WTC11 (cell line): ENCODE results near the gene SYTL2.

ENCODE experiments used
- MXD4 ChIP-seq: fragments of 250-450 bp; sonication (Bioruptor Pico); IDR thresholded peaks from 2 replicates; pipeline ENCODE4 v1.8.0; 2021; ENCODE audit warnings: mild to moderate bottlenecking, moderate library complexity, borderline replicate concordance
- USF2 ChIP-seq: sonication (generic); formaldehyde crosslinking; IDR thresholded peaks from 2 replicates; pipeline ENCODE4 v1.8.1; 2023; ENCODE audit warnings: mild to moderate bottlenecking, missing genetic modification reagents, moderate library complexity

GRCh38 chr11:85843929-85844328 lies 33.0 kb upstream of the SYTL2 start:
- TF ChIP-seq USF2 (CRISPR knock-in tag) (no peak), MXD4 (CRISPR knock-in tag) (no peak)
